Activated naive CD8-positive, alpha-beta T cell treated with anti-CD3 and anti-CD28 coated beads, Interleukin-2, amount 10 ng/mL, durations not matched to agents 7 days and 5 days (primary cell): ENCODE data around the gene GPR3. TPM values are rescaled to one million over a fixed set of nuclear protein-coding genes. Genes with fewer than 3 reads are reported as not detected.

ENCODE experiments used
- ATAC-seq: fragments of 150-1000 bp; cut with Tn5 transposase; one replicate; pipeline ENCODE4 v1.10.0; 2021; ENCODE audit warnings: low read depth, moderate library complexity
- POLR2A ChIA-PET: fragments of 350-600 bp; sonication (Branson Sonifier 250); formaldehyde crosslinking; loops from one replicate; lab custom pipeline; 2021; ENCODE audit warnings: antibody characterized with exemption; lab: Charles Lee
- DNase-seq: peaks from one replicate; pipeline ENCODE4 v3.0.0; 2021
- H3K27ac Mint-ChIP-seq: one replicate; pipeline ENCODE4 v1.8.0; 2022; ENCODE audit warnings: mild to moderate bottlenecking, mixed read lengths
- H3K27me3 Mint-ChIP-seq: one replicate; pipeline ENCODE4 v1.8.0; 2022; ENCODE audit warnings: mild to moderate bottlenecking, moderate library complexity, mixed read lengths
- H3K36me3 Mint-ChIP-seq: one replicate; pipeline ENCODE4 v1.8.0; 2021; ENCODE audit warnings: mild to moderate bottlenecking, mixed read lengths
- H3K4me1 Mint-ChIP-seq: one replicate; pipeline ENCODE4 v1.8.0; 2021; ENCODE audit warnings: mixed read lengths
- H3K4me3 Mint-ChIP-seq: one replicate; pipeline ENCODE4 v1.8.0; 2022; ENCODE audit warnings: mild to moderate bottlenecking, moderate library complexity, mixed read lengths
- H3K9me3 Mint-ChIP-seq: one replicate; pipeline ENCODE4 v1.8.0; 2021; ENCODE audit warnings: mixed read lengths
- total RNA-seq, 2 experiments: library from RNA; stranded (reverse); gene quantifications; one replicate each; pipeline ENCODE4 v1.2.3, GENCODE V29; 2021

Gene GPR3
- under 1 TPM; 0.42 to 0.43 TPM for total RNA-seq

GRCh38 chr1:27392096-27392777 lies at the start of gene GPR3:
Gene GPR3, plus strand, starts transcription at chr1:27392622. Its CDS starts 1,177 bp downstream, at chr1:27393799.
- Mint-ChIP-seq H3K27me3 (peaks cover 13% of the 10 kb centered on the region), H3K4me3 (peak within 1 kb of the TSS; percentile 80), H3K4me1 (peaks cover 14% of the 10 kb centered on the region), H3K27ac (peak within 1 kb of the TSS; percentile 83), H3K9me3 (no peaks in the 10 kb centered on the region), H3K36me3 (no peaks in the 10 kb centered on the region)
- ATAC-seq (peak; percentile 90), DNase-seq (peak; percentile 96)
- POLR2A ChIA-PET = interaction anchor here (0.7 to 1.9 kb wide), 2 partner anchors 9 to 26 kb away, joined by 3 to 5 read pairs; partner anchors contain the start of gene MAP3K6

DNA sequence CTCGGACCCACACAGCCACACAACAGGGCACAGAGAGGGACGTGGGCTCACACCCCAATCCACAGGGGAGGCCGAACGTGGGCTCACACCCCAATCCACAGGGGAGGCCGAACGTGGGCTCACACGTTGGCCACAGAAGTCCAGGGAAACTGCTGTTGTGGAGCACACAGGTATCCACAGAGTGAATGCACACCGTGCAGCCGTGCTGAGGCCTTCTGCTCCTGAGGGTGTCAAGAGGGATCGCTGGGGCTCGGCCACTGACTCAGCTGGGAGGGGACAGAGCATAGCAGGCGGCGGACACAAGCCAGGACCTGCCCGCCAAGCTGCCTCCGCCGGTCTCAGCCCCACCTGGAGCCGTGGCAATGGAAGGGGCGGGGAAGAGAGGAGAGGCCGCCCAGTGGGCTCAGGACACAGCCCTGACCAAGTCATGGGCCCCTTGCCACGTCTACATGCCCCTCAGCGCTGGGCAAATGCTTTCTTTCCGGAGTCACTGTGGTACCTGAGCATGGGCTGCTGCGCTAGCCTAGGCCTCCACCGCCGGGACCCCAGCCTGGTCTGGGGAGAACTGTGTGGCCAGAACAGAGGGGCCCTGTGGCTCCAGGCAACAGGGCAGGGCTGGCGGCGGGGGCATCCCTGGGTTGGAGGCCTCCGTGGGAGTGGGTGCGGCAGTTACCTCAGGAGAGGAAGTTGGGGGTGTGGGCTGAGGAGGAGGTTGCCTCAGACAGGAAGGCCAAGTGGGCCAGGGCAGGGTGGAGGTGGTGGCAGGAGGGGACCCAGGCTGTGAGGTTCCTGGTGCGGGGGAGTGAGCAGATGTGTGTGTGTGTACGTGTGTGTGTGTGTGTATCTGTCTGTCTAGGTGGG lies 49.4 kb upstream of the GPR3 start:
- H3K36me3 Mint-ChIP-seq = peaks cover 9% of the 10 kb centered on the region
- H3K9me3 Mint-ChIP-seq = no peaks in the 10 kb centered on the region
- POLR2A ChIA-PET = interaction anchor here (1.1 to 3.1 kb wide), 6 partner anchors 10 to 329 kb away, joined by 3 to 29 read pairs (median 9); partner anchors contain the start of genes IFI6 and TMEM222
- peak overlapping the region; percentile 96 for H3K27ac Mint-ChIP-seq
- H3K4me1 Mint-ChIP-seq = peaks cover 31% of the 10 kb centered on the region
- ATAC-seq (peak; percentile 73), DNase-seq (peak; percentile 75)
- no peaks in the 10 kb centered on the region for H3K27me3 Mint-ChIP-seq
- peak overlapping the region; percentile 94 for H3K4me3 Mint-ChIP-seq

DNA sequence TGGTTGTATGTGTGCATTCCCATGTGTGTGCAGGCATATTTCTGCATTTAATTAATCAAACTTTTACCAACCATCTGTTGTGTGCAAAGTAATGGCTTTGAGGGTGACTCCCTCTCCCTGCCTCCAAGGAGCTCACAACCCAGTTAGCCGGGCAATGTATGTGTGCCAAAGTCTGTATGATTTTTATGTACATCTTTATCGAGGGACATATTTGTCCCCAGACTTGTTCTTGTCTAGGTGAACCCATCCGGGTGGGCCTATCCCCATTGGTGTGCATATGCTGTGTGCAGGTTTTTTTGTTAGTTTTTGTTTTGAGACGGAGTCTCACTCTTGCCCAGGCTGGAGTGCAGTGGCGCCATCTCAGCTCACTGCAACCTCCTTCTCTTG lies 48.8 kb upstream of the GPR3 start:
- H3K4me3 Mint-ChIP-seq = peak overlapping the region; percentile 94
- H3K27me3 Mint-ChIP-seq = no peaks in the 10 kb centered on the region
- DNase-seq = no peak
- peaks cover 31% of the 10 kb centered on the region for H3K4me1 Mint-ChIP-seq
- H3K36me3 Mint-ChIP-seq = peaks cover 11% of the 10 kb centered on the region
- H3K27ac Mint-ChIP-seq = peak overlapping the region; percentile 96
- POLR2A ChIA-PET = interaction anchor here (0.8 to 3.1 kb wide), 3 partner anchors 12 to 328 kb away, joined by 4 to 29 read pairs (median 4); partner anchors contain the start of gene IFI6
- ATAC-seq = peak; percentile 4
- no peaks in the 10 kb centered on the region for H3K9me3 Mint-ChIP-seq

DNA sequence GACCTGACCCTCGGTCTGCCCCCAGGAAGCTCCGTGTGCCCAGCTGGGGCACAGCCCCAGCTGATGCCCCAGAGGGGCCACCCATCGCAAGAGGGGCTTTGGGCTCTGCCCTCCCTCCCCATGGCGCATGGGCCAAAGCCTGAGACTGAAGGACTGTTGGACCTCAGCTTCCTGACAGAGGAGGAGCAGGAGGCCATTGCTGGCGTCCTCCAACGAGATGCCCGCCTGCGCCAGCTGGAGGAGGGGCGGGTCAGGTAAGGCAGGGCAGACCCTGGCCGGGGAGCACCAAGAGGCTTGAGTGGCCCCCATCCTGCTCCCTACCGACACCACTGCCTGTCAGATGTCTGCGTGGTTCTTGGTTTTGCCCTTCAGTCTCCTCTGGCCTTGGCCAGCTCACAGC lies 47.1 kb upstream of the GPR3 start:
- peaks cover 25% of the 10 kb centered on the region for H3K4me1 Mint-ChIP-seq

GRCh38 chr1:27346357-27346756 lies 46.1 kb upstream of the GPR3 start:
- Mint-ChIP-seq H3K9me3 (no peaks in the 10 kb centered on the region), H3K27me3 (no peaks in the 10 kb centered on the region), H3K36me3 (peaks cover 11% of the 10 kb centered on the region), H3K4me1 (peaks cover 20% of the 10 kb centered on the region), H3K27ac (no peak overlapping the region), H3K4me3 (no peak overlapping the region)
- POLR2A ChIA-PET = interaction anchor here (3.1 kb wide), 1 partner anchor 9 kb away, joined by 29 read pairs; no protein-coding TSS in a partner anchor
- ATAC-seq (no peak), DNase-seq (no peak)

More for the DNA sequence above, 47.1 kb upstream of the GPR3 start:
- Mint-ChIP-seq H3K36me3 (peaks cover 11% of the 10 kb centered on the region), H3K27me3 (no peaks in the 10 kb centered on the region), H3K9me3 (no peaks in the 10 kb centered on the region), H3K4me3 (no peak overlapping the region), H3K27ac (no peak overlapping the region)
- POLR2A ChIA-PET = interaction anchor here (0.7 to 3.1 kb wide), 3 partner anchors 10 to 321 kb away, joined by 3 to 29 read pairs (median 3); no protein-coding TSS in a partner anchor
- DNase-seq (no peak), ATAC-seq (no peak)

DNA sequence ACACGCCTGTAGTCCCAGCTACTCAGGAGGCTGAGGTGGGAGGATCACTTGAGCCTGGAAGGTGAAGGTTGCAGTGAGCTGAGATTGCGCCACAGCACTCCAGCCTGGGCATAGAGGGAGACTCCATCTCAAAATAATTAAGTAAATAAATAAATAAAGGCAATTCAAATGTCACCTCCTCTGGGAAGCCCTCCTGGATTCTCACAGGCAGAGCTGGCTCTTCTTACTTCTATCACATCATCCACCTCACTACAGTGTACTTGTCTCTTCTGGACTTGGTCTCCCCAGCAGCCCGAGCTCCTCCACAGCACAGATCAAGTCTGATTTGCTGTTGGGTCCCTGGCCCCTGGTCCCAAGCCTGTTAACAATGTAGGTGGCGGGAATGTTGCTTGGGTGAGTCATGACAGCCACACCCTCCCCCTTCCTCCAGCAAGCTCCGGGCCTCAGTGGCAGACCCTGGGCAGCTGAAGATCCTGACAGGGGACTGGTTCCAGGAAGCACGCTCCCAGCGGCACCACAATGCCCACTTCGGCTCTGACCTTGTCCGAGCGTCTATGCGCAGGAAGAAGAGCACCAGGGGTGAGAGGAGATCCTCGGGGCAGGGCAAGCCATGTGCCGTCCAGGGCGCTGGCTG lies 45.3 kb upstream of the GPR3 start:
- Mint-ChIP-seq H3K27me3 (no peaks in the 10 kb centered on the region), H3K9me3 (no peaks in the 10 kb centered on the region), H3K27ac (peak overlapping the region; percentile 69), H3K4me1 (peaks cover 16% of the 10 kb centered on the region), H3K36me3 (peaks cover 11% of the 10 kb centered on the region), H3K4me3 (no peak overlapping the region)
- no peak for ATAC-seq
- POLR2A ChIA-PET = interaction anchor here (1.1 kb wide), 1 partner anchor 15 kb away, joined by 3 read pairs; no protein-coding TSS in a partner anchor
- no peak for DNase-seq

- peak; percentile 73 for ATAC-seq
- Mint-ChIP-seq H3K9me3 (no peaks in the 10 kb centered on the region), H3K27me3 (no peaks in the 10 kb centered on the region)
These were observed 43.3 kb upstream of the GPR3 start for GRCh38 chr1:27348861-27349783.

GRCh38 chr1:27349784-27350662 lies 42.4 kb upstream of the GPR3 start:
- H3K4me3 Mint-ChIP-seq = no peak overlapping the region

More at GRCh38 chr1:27348861-27349783, 43.3 kb upstream of the GPR3 start:
- POLR2A ChIA-PET = interaction anchor here (0.5 to 2.2 kb wide), 6 partner anchors 8 to 40 kb away, joined by 3 to 11 read pairs (median 4); partner anchors contain the start of genes MAP3K6 and SYTL1
- H3K27ac Mint-ChIP-seq = no peak overlapping the region
- H3K36me3 Mint-ChIP-seq = peaks cover 8% of the 10 kb centered on the region
- H3K4me1 Mint-ChIP-seq = peaks cover 6% of the 10 kb centered on the region
- DNase-seq = peak; percentile 65
- H3K4me3 Mint-ChIP-seq = peak overlapping the region; percentile 49

GRCh38 chr1:27350663-27351540 lies 41.5 kb upstream of the GPR3 start:
- no peak for DNase-seq
- no peaks in the 10 kb centered on the region for H3K27me3 Mint-ChIP-seq
- H3K4me1 Mint-ChIP-seq = peaks cover 8% of the 10 kb centered on the region
- no peak overlapping the region for H3K4me3 Mint-ChIP-seq
- POLR2A ChIA-PET = interaction anchor here (1.8 to 2.1 kb wide), 2 partner anchors 9 kb away, joined by 5 to 11 read pairs; partner anchors contain the start of gene SYTL1
- peaks cover 8% of the 10 kb centered on the region for H3K36me3 Mint-ChIP-seq
- no peak for ATAC-seq
- no peak overlapping the region for H3K27ac Mint-ChIP-seq
- no peaks in the 10 kb centered on the region for H3K9me3 Mint-ChIP-seq

More at GRCh38 chr1:27349784-27350662, 42.4 kb upstream of the GPR3 start:
- Mint-ChIP-seq H3K4me1 (peaks cover 3% of the 10 kb centered on the region), H3K9me3 (no peaks in the 10 kb centered on the region), H3K27ac (no peak overlapping the region), H3K36me3 (peaks cover 8% of the 10 kb centered on the region), H3K27me3 (no peaks in the 10 kb centered on the region)
- ATAC-seq (peak; percentile 28), DNase-seq (no peak)
- POLR2A ChIA-PET = interaction anchor here (0.5 to 2.2 kb wide), 4 partner anchors 8 to 31 kb away, joined by 3 to 11 read pairs (median 7); partner anchors contain the start of gene SYTL1

DNA sequence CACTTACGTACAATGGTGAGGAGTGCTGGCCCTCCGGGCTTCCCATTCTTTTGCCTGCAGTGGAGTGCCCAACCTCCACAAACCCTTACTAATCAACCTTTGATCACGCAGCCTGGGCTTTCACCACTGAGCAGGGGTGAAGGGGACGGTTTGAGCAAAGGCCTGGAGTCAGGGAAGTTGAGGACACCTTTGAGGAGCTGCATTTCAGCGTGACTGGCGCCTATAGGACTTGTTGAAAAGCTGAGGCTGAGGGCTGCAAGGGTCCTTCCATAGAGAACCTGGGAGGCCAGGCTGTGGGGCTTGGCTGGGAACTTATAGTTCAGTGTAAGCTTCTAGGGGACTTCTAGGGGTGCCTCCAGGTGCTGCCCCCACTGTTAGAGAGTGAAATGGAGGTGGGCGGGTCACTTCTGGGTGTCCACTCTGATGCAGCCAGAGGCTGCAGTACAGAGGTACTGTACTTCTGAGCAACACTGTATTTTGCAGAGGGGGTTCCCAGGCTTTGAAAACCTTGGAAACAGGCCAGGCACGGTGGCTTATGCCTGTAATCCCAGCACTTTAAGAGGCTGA lies 40.8 kb upstream of the GPR3 start:
- Mint-ChIP-seq H3K4me1 (peaks cover 12% of the 10 kb centered on the region), H3K4me3 (no peak overlapping the region), H3K9me3 (no peaks in the 10 kb centered on the region), H3K27me3 (no peaks in the 10 kb centered on the region), H3K36me3 (peaks cover 4% of the 10 kb centered on the region), H3K27ac (no peak overlapping the region)
- DNase-seq = no peak
- POLR2A ChIA-PET = interaction anchor here (1.8 kb wide), 1 partner anchor 10 kb away, joined by 5 read pairs; the partner anchor contains the start of gene SYTL1
- no peak for ATAC-seq
